Stomach (tissue), 4 donors: ENCODE measurements around the gene CHMP4A.

Source experiments
- CTCF ChIP-seq, 7 experiments: fragments of 450-650 bp in 4 of 7; fragments of 200-600 bp in 3 of 7; sonication (generic) in 3 of 7; IDR thresholded peaks; one replicate each; pipeline ENCODE4 v1.5.1; 2016 to 2019; ENCODE audit warnings: antibody characterized with exemption in 7 of 7, control low read depth in 2 of 7, mild to moderate bottlenecking in 1 of 7
- POLR2A ChIP-seq, 4 donors: fragments of 450-650 bp; IDR thresholded peaks; one replicate each; pipeline ENCODE4 v1.6.1; 2016; ENCODE audit warnings: antibody characterized with exemption in 4 of 4, control low read depth in 2 of 4, mild to moderate bottlenecking in 1 of 4, moderate library complexity in 1 of 4

- TF ChIP-seq POLR2A (IDR thresholded peaks at IDR 0.05): no peak
- no peak for TF ChIP-seq CTCF (IDR thresholded peaks at IDR 0.05)
Measured at GRCh38 chr14:24254630-24255392, 41.5 kb upstream of the CHMP4A start.
